ENCODE data around the gene FAM236A. TPM values are rescaled to one million over a fixed set of nuclear protein-coding genes. Genes with fewer than 3 reads are reported as not detected.
"Not testable (repeated sequence)": the region's sequence is repeated elsewhere in the genome, so short reads cannot be mapped to it uniquely, and the experiment has no call there.

Gene FAM236A
- not detected for total RNA-seq
- not detected for polyA plus RNA-seq
- long read RNA-seq, donor 1 = 0 reads
- long read RNA-seq, donor 2 = 0 reads
- long read RNA-seq, donor 3 = 0 reads
- long read RNA-seq, donor 4 = 0 reads
- long read RNA-seq, donor 5 = 0 reads
- long read RNA-seq, donor 6 = 0 reads
- long read RNA-seq, donor 7 = 0 reads
- long read RNA-seq, donor 8 = 0 reads
- long read RNA-seq, donor 9 = 0 reads
- long read RNA-seq, donor 10 = 0 reads

DNA sequence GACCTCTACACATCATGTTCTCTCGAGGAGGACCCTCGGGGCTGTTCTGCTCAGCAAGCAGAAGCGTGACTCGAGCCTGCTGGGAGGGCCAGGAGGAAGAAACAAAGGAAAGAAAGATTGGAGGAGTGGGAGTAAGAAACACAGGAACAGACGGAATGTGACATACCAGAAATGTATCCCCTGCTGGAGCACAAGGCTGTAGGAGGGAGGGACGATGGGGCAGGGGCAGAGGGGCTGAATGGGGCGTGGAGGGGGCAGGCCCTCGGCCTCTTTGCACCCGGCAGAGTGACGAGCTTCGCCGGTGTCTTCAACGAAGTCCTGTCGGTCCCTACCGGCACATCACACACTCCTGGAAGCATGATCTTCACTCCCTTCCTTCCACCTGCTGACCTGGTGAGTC is at the start of gene FAM236A:
Gene FAM236A, plus strand, starts transcription at position 301 of the 400 bp plus-strand sequence. Its CDS starts 57 bp downstream, at position 358.
- not testable (repeated sequence) for H3K27me3 ChIP-seq (ENCODE audit: control insufficient read depth in 2 of 2, insufficient read depth in 1 of 2, low read length in 1 of 2); H3K4me3 ChIP-seq (ENCODE audit: low read length in 2 of 2); H3K36me3 ChIP-seq (ENCODE audit: control insufficient read depth in 2 of 2, insufficient read depth in 2 of 2, low read length in 1 of 2); H3K9me3 ChIP-seq (ENCODE audit: control insufficient read depth in 2 of 2, insufficient read depth in 1 of 2, low read length in 1 of 2); H3K27ac ChIP-seq (ENCODE audit: low read depth in 1 of 2, low read length in 1 of 2); H3K4me1 ChIP-seq (ENCODE audit: control insufficient read depth in 2 of 2, insufficient read depth in 2 of 2, low read length in 2 of 2); DNase-seq (ENCODE audit: low read depth in 6 of 9, low spot score in 9 of 9)
- no CpG with 5 or more reads among the region's 15 CpGs for WGBS

DNA sequence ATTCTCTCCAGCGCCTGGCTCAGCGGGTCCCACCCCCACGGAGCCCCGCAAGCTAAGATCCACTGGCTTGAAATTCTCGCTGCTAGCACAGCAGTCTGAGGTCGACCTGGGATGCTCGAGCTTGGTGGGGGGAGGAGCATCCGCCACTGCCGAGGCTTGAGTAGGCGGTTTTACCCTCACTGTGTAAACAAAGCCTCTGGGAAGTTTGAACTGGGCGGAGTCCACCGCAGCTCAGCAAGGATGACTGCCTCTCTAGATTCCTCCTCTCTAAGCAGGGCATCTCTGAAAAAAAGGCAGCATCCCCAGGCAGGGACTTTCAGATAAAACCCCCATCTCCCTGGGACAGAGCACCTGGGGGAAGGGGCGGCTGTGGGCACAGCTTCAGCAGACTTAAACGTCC is 48.3 kb upstream of the FAM236A start:
- H3K4me3 ChIP-seq (ENCODE audit: low read length in 2 of 2); H3K36me3 ChIP-seq (ENCODE audit: control insufficient read depth in 2 of 2, insufficient read depth in 2 of 2, low read length in 1 of 2); DNase-seq (ENCODE audit: low read depth in 6 of 9, low spot score in 9 of 9); H3K27ac ChIP-seq (ENCODE audit: low read depth in 1 of 2, low read length in 1 of 2); H3K27me3 ChIP-seq (ENCODE audit: control insufficient read depth in 2 of 2, insufficient read depth in 1 of 2, low read length in 1 of 2); H3K4me1 ChIP-seq (ENCODE audit: control insufficient read depth in 2 of 2, insufficient read depth in 2 of 2, low read length in 2 of 2); H3K9me3 ChIP-seq (ENCODE audit: control insufficient read depth in 2 of 2, insufficient read depth in 1 of 2, low read length in 1 of 2): not testable (repeated sequence)
- no CpG with 5 or more reads among the region's 14 CpGs for WGBS

DNA sequence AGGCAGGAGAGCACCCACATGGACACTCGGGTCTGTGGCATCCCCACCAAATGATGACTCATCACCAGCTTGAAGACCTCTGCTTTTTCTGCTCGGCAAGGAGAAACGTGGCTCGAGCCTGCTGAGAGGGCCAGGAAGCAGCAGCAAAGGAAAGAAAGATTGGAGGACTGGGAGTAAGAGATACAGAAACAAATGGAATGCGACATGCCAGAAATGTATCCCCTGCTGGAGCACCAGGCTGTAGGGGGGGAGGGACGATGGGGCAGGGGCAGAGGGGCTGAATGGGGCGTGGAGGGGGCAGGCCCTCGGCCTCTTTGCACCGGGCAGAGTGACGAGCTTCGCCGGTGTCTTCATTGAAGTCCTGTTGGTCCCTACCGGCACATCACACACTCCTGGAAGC is 25.7 kb upstream of the FAM236A start, which contains the start of gene FAM236C:
Gene FAM236C, plus strand, starts transcription at position 301 of the 400 bp plus-strand sequence. CDS start 100 bp downstream, outside the sequence.
- H3K4me1 ChIP-seq (ENCODE audit: control insufficient read depth in 2 of 2, insufficient read depth in 2 of 2, low read length in 2 of 2); H3K27me3 ChIP-seq (ENCODE audit: control insufficient read depth in 2 of 2, insufficient read depth in 1 of 2, low read length in 1 of 2); H3K36me3 ChIP-seq (ENCODE audit: control insufficient read depth in 2 of 2, insufficient read depth in 2 of 2, low read length in 1 of 2); DNase-seq (ENCODE audit: low read depth in 6 of 9, low spot score in 9 of 9); H3K9me3 ChIP-seq (ENCODE audit: control insufficient read depth in 2 of 2, insufficient read depth in 1 of 2, low read length in 1 of 2); H3K4me3 ChIP-seq (ENCODE audit: low read length in 2 of 2); H3K27ac ChIP-seq (ENCODE audit: low read depth in 1 of 2, low read length in 1 of 2): not testable (repeated sequence)
- no CpG with 5 or more reads among the region's 13 CpGs for WGBS

DNA sequence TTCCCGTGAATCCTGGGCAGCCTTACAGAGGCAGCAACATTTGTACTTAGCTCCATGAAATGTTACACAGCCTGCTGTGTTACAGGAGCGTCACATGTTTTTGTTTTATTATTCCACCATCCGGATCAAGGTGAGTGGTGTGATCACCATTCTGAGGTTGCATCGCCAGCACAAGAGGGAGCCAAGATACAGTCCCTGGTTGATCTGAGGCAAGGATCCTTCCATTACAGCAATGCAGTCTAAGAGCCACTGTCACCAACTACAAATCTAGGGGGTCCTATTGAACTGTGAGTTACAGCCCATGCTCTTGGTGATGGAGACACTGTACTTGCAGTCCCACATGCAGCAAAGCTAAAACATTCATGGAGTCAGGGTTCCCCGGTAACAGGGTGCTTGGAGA is 21.9 kb upstream of the FAM236A start:
- not testable (repeated sequence) for H3K27ac ChIP-seq (ENCODE audit: low read depth in 1 of 2, low read length in 1 of 2); H3K27me3 ChIP-seq (ENCODE audit: control insufficient read depth in 2 of 2, insufficient read depth in 1 of 2, low read length in 1 of 2); H3K36me3 ChIP-seq (ENCODE audit: control insufficient read depth in 2 of 2, insufficient read depth in 2 of 2, low read length in 1 of 2); H3K4me1 ChIP-seq (ENCODE audit: control insufficient read depth in 2 of 2, insufficient read depth in 2 of 2, low read length in 2 of 2); H3K4me3 ChIP-seq (ENCODE audit: low read length in 2 of 2); H3K9me3 ChIP-seq (ENCODE audit: control insufficient read depth in 2 of 2, insufficient read depth in 1 of 2, low read length in 1 of 2)
- peak in 1 of 9 donors; percentile 0 for DNase-seq (ENCODE audit: low read depth in 6 of 9, low spot score in 9 of 9)
- WGBS = 96% methylated on average over 3 of the region's 5 CpGs

DNA sequence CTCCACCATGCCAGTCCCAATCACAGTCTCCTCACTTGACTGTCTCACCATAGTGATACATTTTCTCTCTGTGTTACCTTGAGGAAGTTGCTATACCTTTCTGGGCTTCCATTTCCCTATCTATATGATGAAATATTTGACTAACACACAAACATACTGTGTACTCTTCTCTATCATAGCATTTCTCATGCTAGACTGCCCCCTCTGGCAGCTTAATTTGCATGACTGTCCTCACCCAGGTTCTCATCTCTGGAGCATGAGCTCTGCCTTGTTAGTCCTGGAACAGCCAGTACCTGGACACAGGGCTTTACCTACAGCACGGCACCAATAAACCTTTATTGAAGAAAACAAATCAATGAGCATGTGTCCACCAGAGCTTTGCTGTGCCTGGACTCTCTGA is 5.7 kb upstream of the FAM236A start:
- no CpG with 5 or more reads among the region's 1 CpG for WGBS
- not testable (repeated sequence) for H3K36me3 ChIP-seq (ENCODE audit: control insufficient read depth in 2 of 2, insufficient read depth in 2 of 2, low read length in 1 of 2); H3K9me3 ChIP-seq (ENCODE audit: control insufficient read depth in 2 of 2, insufficient read depth in 1 of 2, low read length in 1 of 2); H3K27ac ChIP-seq (ENCODE audit: low read depth in 1 of 2, low read length in 1 of 2); H3K27me3 ChIP-seq (ENCODE audit: control insufficient read depth in 2 of 2, insufficient read depth in 1 of 2, low read length in 1 of 2); DNase-seq (ENCODE audit: low read depth in 6 of 9, low spot score in 9 of 9); H3K4me3 ChIP-seq (ENCODE audit: low read length in 2 of 2); H3K4me1 ChIP-seq (ENCODE audit: control insufficient read depth in 2 of 2, insufficient read depth in 2 of 2, low read length in 2 of 2)

DNA sequence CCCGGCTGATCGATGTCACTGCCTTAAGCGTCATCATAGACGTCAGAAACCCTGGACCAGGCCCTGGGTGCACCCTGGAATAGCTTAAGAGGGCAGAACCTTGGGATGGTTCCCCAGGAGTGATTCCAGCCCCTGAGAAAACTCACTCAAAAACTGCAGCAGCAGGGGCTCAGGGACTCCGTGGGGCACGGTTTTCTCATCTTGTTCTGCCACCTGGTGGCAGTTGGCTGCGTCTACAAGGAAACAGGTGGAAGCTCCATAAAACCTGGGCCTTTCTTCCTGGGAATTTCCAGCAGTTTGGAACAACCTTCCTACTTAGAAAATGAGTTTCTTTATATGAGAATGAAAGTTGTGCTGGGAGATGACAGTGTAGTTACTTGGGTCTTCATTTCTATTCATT is 1.6 kb upstream of the FAM236A start:
- H3K4me1 ChIP-seq (ENCODE audit: control insufficient read depth in 2 of 2, insufficient read depth in 2 of 2, low read length in 2 of 2); H3K27me3 ChIP-seq (ENCODE audit: control insufficient read depth in 2 of 2, insufficient read depth in 1 of 2, low read length in 1 of 2); H3K27ac ChIP-seq (ENCODE audit: low read depth in 1 of 2, low read length in 1 of 2); H3K4me3 ChIP-seq (ENCODE audit: low read length in 2 of 2); H3K9me3 ChIP-seq (ENCODE audit: control insufficient read depth in 2 of 2, insufficient read depth in 1 of 2, low read length in 1 of 2); H3K36me3 ChIP-seq (ENCODE audit: control insufficient read depth in 2 of 2, insufficient read depth in 2 of 2, low read length in 1 of 2); DNase-seq (ENCODE audit: low read depth in 6 of 9, low spot score in 9 of 9): not testable (repeated sequence)
- WGBS = no CpG with 5 or more reads among the region's 7 CpGs

DNA sequence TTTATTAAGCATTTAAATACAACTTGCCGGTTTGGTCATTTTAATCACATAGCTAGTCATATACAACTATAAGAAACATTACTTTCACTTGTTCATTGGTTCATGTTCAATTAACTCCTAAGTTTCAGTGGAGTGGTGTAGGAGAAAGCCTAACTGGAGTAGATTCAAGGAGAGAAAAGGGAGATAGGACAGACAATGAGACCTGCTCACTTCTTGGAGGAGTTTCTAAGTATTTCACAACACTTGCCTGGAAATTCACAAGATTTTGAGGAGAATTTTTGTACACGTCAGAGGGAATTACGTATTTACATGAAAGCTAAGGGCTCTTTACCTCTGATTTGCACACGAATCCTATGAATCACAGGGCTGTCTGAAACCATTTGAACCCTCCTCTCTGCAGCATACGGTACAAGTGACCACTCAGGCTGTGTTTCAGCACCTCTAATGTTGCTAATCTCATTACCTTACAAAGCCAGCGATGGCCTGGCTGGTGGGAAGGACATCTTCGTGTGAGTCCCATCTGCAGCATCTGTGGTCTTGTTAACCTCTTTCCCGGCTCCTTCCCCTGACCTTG is 1.0 kb upstream of the FAM236A start:
- not testable (repeated sequence) for H3K4me1 ChIP-seq (ENCODE audit: control insufficient read depth in 2 of 2, insufficient read depth in 2 of 2, low read length in 2 of 2); DNase-seq (ENCODE audit: low read depth in 6 of 9, low spot score in 9 of 9); H3K27ac ChIP-seq (ENCODE audit: low read depth in 1 of 2, low read length in 1 of 2); H3K27me3 ChIP-seq (ENCODE audit: control insufficient read depth in 2 of 2, insufficient read depth in 1 of 2, low read length in 1 of 2); H3K36me3 ChIP-seq (ENCODE audit: control insufficient read depth in 2 of 2, insufficient read depth in 2 of 2, low read length in 1 of 2); H3K9me3 ChIP-seq (ENCODE audit: control insufficient read depth in 2 of 2, insufficient read depth in 1 of 2, low read length in 1 of 2); H3K4me3 ChIP-seq (ENCODE audit: low read length in 2 of 2)
- no CpG with 5 or more reads among the region's 8 CpGs for WGBS

DNA sequence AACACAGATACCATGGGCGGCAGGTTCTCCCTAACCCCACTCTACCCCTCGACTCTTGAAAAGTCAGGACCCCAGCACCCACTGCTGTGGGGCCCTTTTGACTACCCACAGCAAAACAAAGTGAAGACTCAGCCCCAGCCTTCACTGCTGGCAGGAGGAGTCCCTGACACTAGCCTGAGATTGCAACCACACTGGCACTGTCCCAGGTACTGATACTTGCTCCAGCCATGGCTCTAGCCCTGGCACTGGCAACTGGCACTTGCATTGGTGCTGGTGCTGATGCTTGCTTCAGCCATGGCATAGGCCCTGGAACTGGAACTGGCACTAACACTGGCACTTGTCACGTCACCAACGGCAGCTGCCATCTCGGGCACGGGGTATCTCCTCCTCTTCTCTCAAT is 4.3 kb downstream of the FAM236A start:
- H3K36me3 ChIP-seq (ENCODE audit: control insufficient read depth in 2 of 2, insufficient read depth in 2 of 2, low read length in 1 of 2); DNase-seq (ENCODE audit: low read depth in 6 of 9, low spot score in 9 of 9); H3K4me3 ChIP-seq (ENCODE audit: low read length in 2 of 2); H3K27me3 ChIP-seq (ENCODE audit: control insufficient read depth in 2 of 2, insufficient read depth in 1 of 2, low read length in 1 of 2); H3K4me1 ChIP-seq (ENCODE audit: control insufficient read depth in 2 of 2, insufficient read depth in 2 of 2, low read length in 2 of 2); H3K9me3 ChIP-seq (ENCODE audit: control insufficient read depth in 2 of 2, insufficient read depth in 1 of 2, low read length in 1 of 2); H3K27ac ChIP-seq (ENCODE audit: low read depth in 1 of 2, low read length in 1 of 2): not testable (repeated sequence)
- no CpG with 5 or more reads among the region's 6 CpGs for WGBS

DNA sequence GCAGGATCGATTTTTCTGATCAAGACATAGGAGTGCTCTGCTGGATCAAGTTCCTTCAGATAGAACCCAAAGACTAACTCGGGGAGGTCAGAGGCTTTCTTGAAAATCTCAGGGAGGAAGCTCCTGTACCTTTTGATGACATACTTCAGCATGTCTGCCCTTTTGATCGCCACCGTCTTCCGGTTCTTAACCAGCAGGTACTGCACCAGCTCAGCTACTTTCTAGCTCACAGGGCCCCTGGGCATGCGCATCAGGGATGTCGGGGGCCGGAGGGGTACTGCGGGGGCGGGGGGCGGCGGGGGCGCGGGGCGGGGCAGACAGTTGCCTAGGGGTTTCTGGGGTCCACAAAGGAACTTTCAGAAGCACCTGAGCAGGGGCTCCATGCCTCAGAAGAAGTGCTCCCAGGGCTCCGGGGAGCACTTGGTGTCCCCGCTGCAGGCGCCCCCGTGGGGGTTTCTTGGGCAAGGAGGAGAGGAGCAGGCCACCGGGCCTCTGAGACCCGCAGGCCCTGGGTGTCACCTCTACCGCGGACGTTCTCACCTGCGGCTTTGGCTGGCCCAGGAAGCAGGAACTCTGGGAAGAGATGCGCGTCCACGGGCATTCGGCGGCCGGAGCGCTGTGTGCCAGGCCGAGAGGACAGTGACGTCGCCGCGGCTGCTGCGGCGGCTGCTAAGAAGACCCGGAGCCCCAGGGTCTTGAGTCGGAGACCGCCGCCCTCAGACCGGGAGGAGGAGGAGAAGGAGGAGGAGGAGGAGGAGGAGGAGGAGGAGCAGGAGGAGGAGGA is 5.2 kb downstream of the FAM236A start:
- H3K4me3 ChIP-seq (ENCODE audit: low read length in 2 of 2); H3K36me3 ChIP-seq (ENCODE audit: control insufficient read depth in 2 of 2, insufficient read depth in 2 of 2, low read length in 1 of 2); H3K27me3 ChIP-seq (ENCODE audit: control insufficient read depth in 2 of 2, insufficient read depth in 1 of 2, low read length in 1 of 2); H3K27ac ChIP-seq (ENCODE audit: low read depth in 1 of 2, low read length in 1 of 2); H3K4me1 ChIP-seq (ENCODE audit: control insufficient read depth in 2 of 2, insufficient read depth in 2 of 2, low read length in 2 of 2); H3K9me3 ChIP-seq (ENCODE audit: control insufficient read depth in 2 of 2, insufficient read depth in 1 of 2, low read length in 1 of 2); DNase-seq (ENCODE audit: low read depth in 6 of 9, low spot score in 9 of 9): not testable (repeated sequence)
- WGBS = no CpG with 5 or more reads among the region's 44 CpGs
